Measurements from ENCODE around the gene MAPK6.

DNA sequence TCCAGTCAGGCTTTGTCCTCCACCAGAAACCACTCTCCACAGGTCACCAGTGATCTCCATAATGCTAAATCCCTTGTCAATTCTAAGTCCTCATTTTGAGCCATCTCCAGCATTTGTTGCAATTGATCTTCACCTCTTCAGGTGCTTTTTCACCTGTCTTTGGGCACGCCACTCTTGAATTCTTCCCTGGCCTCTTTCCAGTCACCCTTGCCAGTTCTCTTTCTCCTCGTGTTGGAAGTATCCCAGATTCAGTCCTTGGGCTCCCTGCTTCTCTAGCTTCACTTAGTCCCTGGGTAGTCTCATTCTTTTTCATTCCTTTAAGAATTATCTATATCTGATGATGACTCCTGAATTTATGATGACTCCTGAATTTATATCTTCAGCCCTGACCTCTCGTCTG is 37.5 kb downstream of the MAPK6 start:
- TF ChIP-seq ATF1 (CRISPR knock-in tag; IDR thresholded peaks at IDR 0.05) (no peak), CBFB (CRISPR knock-in tag; IDR thresholded peaks at IDR 0.05; ENCODE audit: low read depth) (no peak), NR1H2 (CRISPR knock-in tag; IDR thresholded peaks at IDR 0.05) (no peak), NR3C1 (CRISPR knock-in tag; conservative IDR thresholded peaks at IDR 0.05; ENCODE audit: low read depth) (no peak)
- TF ChIP-seq, protein P1, sequence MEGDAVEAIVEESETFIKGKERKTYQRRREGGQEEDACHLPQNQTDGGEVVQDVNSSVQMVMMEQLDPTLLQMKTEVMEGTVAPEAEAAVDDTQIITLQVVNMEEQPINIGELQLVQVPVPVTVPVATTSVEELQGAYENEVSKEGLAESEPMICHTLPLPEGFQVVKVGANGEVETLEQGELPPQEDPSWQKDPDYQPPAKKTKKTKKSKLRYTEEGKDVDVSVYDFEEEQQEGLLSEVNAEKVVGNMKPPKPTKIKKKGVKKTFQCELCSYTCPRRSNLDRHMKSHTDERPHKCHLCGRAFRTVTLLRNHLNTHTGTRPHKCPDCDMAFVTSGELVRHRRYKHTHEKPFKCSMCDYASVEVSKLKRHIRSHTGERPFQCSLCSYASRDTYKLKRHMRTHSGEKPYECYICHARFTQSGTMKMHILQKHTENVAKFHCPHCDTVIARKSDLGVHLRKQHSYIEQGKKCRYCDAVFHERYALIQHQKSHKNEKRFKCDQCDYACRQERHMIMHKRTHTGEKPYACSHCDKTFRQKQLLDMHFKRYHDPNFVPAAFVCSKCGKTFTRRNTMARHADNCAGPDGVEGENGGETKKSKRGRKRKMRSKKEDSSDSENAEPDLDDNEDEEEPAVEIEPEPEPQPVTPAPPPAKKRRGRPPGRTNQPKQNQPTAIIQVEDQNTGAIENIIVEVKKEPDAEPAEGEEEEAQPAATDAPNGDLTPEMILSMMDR (IDR thresholded peaks at IDR 0.05): no peak
- TF ChIP-seq, protein P2, sequence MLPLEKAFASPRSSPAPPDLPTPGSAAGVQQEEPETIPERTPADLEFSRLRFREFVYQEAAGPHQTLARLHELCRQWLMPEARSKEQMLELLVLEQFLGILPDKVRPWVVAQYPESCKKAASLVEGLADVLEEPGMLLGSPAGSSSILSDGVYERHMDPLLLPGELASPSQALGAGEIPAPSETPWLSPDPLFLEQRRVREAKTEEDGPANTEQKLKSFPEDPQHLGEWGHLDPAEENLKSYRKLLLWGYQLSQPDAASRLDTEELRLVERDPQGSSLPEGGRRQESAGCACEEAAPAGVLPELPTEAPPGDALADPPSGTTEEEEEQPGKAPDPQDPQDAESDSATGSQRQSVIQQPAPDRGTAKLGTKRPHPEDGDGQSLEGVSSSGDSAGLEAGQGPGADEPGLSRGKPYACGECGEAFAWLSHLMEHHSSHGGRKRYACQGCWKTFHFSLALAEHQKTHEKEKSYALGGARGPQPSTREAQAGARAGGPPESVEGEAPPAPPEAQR (CRISPR knock-in tag; IDR thresholded peaks at IDR 0.05): no peak
- TF ChIP-seq, protein P3, sequence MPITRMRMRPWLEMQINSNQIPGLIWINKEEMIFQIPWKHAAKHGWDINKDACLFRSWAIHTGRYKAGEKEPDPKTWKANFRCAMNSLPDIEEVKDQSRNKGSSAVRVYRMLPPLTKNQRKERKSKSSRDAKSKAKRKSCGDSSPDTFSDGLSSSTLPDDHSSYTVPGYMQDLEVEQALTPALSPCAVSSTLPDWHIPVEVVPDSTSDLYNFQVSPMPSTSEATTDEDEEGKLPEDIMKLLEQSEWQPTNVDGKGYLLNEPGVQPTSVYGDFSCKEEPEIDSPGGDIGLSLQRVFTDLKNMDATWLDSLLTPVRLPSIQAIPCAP (CRISPR knock-in tag; IDR thresholded peaks at IDR 0.05): no peak
- TF ChIP-seq, protein P4, sequence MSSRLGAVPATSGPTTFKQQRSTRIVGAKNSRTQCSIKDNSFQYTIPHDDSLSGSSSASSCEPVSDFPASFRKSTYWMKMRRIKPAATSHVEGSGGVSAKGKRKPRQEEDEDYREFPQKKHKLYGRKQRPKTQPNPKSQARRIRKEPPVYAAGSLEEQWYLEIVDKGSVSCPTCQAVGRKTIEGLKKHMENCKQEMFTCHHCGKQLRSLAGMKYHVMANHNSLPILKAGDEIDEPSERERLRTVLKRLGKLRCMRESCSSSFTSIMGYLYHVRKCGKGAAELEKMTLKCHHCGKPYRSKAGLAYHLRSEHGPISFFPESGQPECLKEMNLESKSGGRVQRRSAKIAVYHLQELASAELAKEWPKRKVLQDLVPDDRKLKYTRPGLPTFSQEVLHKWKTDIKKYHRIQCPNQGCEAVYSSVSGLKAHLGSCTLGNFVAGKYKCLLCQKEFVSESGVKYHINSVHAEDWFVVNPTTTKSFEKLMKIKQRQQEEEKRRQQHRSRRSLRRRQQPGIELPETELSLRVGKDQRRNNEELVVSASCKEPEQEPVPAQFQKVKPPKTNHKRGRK (CRISPR knock-in tag; IDR thresholded peaks at IDR 0.05; ENCODE audit: borderline replicate concordance): no peak
- TF ChIP-seq, protein P5, sequence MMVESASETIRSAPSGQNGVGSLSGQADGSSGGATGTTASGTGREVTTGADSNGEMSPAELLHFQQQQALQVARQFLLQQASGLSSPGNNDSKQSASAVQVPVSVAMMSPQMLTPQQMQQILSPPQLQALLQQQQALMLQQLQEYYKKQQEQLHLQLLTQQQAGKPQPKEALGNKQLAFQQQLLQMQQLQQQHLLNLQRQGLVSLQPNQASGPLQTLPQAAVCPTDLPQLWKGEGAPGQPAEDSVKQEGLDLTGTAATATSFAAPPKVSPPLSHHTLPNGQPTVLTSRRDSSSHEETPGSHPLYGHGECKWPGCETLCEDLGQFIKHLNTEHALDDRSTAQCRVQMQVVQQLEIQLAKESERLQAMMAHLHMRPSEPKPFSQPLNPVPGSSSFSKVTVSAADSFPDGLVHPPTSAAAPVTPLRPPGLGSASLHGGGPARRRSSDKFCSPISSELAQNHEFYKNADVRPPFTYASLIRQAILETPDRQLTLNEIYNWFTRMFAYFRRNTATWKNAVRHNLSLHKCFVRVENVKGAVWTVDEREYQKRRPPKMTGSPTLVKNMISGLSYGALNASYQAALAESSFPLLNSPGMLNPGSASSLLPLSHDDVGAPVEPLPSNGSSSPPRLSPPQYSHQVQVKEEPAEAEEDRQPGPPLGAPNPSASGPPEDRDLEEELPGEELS (CRISPR knock-in tag; IDR thresholded peaks at IDR 0.05): no peak
- TF ChIP-seq, protein P6, sequence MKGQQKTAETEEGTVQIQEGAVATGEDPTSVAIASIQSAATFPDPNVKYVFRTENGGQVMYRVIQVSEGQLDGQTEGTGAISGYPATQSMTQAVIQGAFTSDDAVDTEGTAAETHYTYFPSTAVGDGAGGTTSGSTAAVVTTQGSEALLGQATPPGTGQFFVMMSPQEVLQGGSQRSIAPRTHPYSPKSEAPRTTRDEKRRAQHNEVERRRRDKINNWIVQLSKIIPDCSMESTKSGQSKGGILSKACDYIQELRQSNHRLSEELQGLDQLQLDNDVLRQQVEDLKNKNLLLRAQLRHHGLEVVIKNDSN (CRISPR knock-in tag; IDR thresholded peaks at IDR 0.05): no peak
- TF ChIP-seq, protein P7, sequence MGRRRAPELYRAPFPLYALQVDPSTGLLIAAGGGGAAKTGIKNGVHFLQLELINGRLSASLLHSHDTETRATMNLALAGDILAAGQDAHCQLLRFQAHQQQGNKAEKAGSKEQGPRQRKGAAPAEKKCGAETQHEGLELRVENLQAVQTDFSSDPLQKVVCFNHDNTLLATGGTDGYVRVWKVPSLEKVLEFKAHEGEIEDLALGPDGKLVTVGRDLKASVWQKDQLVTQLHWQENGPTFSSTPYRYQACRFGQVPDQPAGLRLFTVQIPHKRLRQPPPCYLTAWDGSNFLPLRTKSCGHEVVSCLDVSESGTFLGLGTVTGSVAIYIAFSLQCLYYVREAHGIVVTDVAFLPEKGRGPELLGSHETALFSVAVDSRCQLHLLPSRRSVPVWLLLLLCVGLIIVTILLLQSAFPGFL (CRISPR knock-in tag; IDR thresholded peaks at IDR 0.05; ENCODE audit: borderline replicate concordance): no peak

Measured in WTC11 (cell line).